ENCODE data around the gene SENP1.
"Not testable (repeated sequence)": the region's sequence is repeated elsewhere in the genome, so short reads cannot be mapped to it uniquely, and the experiment has no call there.

Gene SENP1

GRCh38 chr12:48118284-48118871 lies 12.5 kb upstream of the SENP1 start:
- H3K36me3 ChIP-seq (ENCODE audit: control insufficient read depth in 2 of 2, insufficient read depth in 2 of 2, low read length in 2 of 2) = peaks cover 0 to 7% of the 10 kb centered on the region in 2 donors
- H3K4me3 ChIP-seq (ENCODE audit: low read length in 2 of 2) = peak overlapping the region; percentile 72 to 89
- H3K27me3 ChIP-seq (ENCODE audit: control insufficient read depth in 2 of 2, insufficient read depth in 2 of 2, low read length in 2 of 2) = no peaks in the 10 kb centered on the region
- peak overlapping the region in 1 of 2 donors; percentile 3 for H3K9ac ChIP-seq (ENCODE audit: low read depth in 1 of 2, low read length in 2 of 2)
- no peak overlapping the region for H3K27ac ChIP-seq (ENCODE audit: low read depth in 2 of 2, low read length in 2 of 2)
- H3K9me3 ChIP-seq (ENCODE audit: control insufficient read depth in 2 of 2, low read length in 2 of 2) = no peaks in the 10 kb centered on the region
- peaks cover 2 to 8% of the 10 kb centered on the region in 2 donors for H3K4me1 ChIP-seq (ENCODE audit: control insufficient read depth in 2 of 2, insufficient read depth in 2 of 2, low read length in 2 of 2)

DNA sequence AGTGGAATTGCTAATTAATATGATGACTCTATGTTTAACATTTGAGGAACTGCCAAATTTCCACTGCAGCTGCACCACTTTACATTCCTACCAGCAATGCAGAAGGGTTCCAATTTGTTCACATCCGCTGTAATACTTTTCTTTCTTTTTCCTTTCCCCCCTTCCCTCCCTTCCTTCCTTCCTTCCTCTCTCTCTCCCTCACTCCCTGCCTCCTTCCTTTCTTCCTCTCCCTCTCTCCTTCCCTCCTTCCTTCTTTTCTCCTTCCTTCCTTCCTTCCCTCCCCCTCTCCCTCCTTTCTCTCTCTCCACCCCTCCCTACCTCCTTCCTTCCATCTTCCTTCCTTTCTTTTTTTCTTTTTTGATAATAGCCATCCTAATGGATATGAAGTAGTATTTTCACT lies 10.1 kb upstream of the SENP1 start:
- H3K4me1 ChIP-seq (ENCODE audit: control insufficient read depth in 2 of 2, insufficient read depth in 2 of 2, low read length in 2 of 2) = peaks cover 2 to 5% of the 10 kb centered on the region in 2 donors
- H3K36me3 ChIP-seq (ENCODE audit: control insufficient read depth in 2 of 2, insufficient read depth in 2 of 2, low read length in 2 of 2) = no peaks in the 10 kb centered on the region
- H3K9me3 ChIP-seq (ENCODE audit: control insufficient read depth in 2 of 2, low read length in 2 of 2) = no peaks in the 10 kb centered on the region
- H3K4me3 ChIP-seq (ENCODE audit: low read length in 2 of 2) = no peak overlapping the region
- H3K27me3 ChIP-seq (ENCODE audit: control insufficient read depth in 2 of 2, insufficient read depth in 2 of 2, low read length in 2 of 2) = no peaks in the 10 kb centered on the region
- H3K27ac ChIP-seq (ENCODE audit: low read depth in 2 of 2, low read length in 2 of 2) = no peak overlapping the region
- no peak overlapping the region for H3K9ac ChIP-seq (ENCODE audit: low read depth in 1 of 2, low read length in 2 of 2)

GRCh38 chr12:48111312-48111693 lies 5.4 kb upstream of the SENP1 start:
- H3K9me3 ChIP-seq (ENCODE audit: control insufficient read depth in 2 of 2, low read length in 2 of 2); H3K27me3 ChIP-seq (ENCODE audit: control insufficient read depth in 2 of 2, insufficient read depth in 2 of 2, low read length in 2 of 2); H3K9ac ChIP-seq (ENCODE audit: low read depth in 1 of 2, low read length in 2 of 2); H3K4me1 ChIP-seq (ENCODE audit: control insufficient read depth in 2 of 2, insufficient read depth in 2 of 2, low read length in 2 of 2); H3K27ac ChIP-seq (ENCODE audit: low read depth in 2 of 2, low read length in 2 of 2); H3K36me3 ChIP-seq (ENCODE audit: control insufficient read depth in 2 of 2, insufficient read depth in 2 of 2, low read length in 2 of 2); H3K4me3 ChIP-seq (ENCODE audit: low read length in 2 of 2): not testable (repeated sequence)

DNA sequence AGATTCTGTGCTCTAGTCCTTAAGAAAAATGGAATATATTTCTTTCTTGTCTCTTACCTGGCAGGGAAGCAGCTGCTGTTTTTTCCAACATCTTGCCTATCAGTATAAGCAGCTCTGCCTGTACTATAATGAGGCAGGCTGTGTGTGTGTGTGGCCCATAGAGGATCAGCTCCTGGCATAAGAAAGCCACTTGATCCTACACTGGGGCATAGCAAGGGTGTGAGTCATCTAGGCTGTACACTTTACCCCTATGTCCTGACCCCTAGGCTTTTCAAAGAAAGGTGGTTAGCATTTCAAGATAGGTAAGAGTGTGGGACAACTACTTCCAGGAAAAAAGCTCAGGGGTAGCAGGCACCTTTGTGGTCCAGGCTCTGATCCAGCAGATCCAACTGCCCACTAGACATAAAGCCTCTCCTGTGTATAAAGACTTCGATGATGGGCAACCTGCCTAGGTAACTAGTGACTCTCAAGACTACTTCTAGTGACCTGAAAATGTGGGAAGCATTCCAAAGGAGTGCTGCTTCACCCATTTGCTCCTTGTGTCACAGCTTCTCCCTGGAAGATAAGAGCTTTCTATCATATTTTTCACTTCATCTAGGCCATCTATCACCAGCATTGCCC lies 4.9 kb upstream of the SENP1 start:
- Histone ChIP-seq H3K36me3 (ENCODE audit: control insufficient read depth in 2 of 2, insufficient read depth in 2 of 2, low read length in 2 of 2) (no peaks in the 10 kb centered on the region), H3K27me3 (ENCODE audit: control insufficient read depth in 2 of 2, insufficient read depth in 2 of 2, low read length in 2 of 2) (no peaks in the 10 kb centered on the region), H3K9ac (ENCODE audit: low read depth in 1 of 2, low read length in 2 of 2) (no peak overlapping the region), H3K9me3 (ENCODE audit: control insufficient read depth in 2 of 2, low read length in 2 of 2) (no peaks in the 10 kb centered on the region), H3K27ac (ENCODE audit: low read depth in 2 of 2, low read length in 2 of 2) (no peak overlapping the region), H3K4me3 (ENCODE audit: low read length in 2 of 2) (no peak overlapping the region), H3K4me1 (ENCODE audit: control insufficient read depth in 2 of 2, insufficient read depth in 2 of 2, low read length in 2 of 2) (peaks cover 5 to 10% of the 10 kb centered on the region in 2 donors)

DNA sequence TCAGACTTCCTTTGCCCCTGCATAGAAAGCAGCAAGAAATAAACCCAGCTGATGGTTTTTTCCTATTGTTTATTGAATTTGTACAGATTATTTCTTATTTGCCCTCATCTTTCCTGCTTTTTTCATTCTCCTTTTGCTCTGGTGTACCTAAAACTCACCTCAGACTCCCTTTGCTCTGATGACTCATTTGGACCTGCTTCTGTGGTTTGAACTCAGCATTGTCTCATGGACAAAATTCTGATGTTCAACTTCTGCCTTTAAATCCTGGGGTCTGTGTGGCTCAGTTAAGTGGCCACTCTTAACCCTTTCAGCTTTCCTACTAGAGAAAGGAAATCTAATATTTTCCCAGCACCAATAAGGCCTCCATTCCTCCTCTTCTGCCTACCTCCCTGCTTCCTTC lies 3.5 kb upstream of the SENP1 start:
- no peak overlapping the region for H3K9ac ChIP-seq (ENCODE audit: low read depth in 1 of 2, low read length in 2 of 2)
- H3K27ac ChIP-seq (ENCODE audit: low read depth in 2 of 2, low read length in 2 of 2) = no peak overlapping the region
- H3K36me3 ChIP-seq (ENCODE audit: control insufficient read depth in 2 of 2, insufficient read depth in 2 of 2, low read length in 2 of 2) = no peaks in the 10 kb centered on the region
- peaks cover 9 to 14% of the 10 kb centered on the region in 2 donors for H3K4me1 ChIP-seq (ENCODE audit: control insufficient read depth in 2 of 2, insufficient read depth in 2 of 2, low read length in 2 of 2)
- H3K9me3 ChIP-seq (ENCODE audit: control insufficient read depth in 2 of 2, low read length in 2 of 2) = no peaks in the 10 kb centered on the region
- no peaks in the 10 kb centered on the region for H3K27me3 ChIP-seq (ENCODE audit: control insufficient read depth in 2 of 2, insufficient read depth in 2 of 2, low read length in 2 of 2)
- no peak overlapping the region for H3K4me3 ChIP-seq (ENCODE audit: low read length in 2 of 2)

DNA sequence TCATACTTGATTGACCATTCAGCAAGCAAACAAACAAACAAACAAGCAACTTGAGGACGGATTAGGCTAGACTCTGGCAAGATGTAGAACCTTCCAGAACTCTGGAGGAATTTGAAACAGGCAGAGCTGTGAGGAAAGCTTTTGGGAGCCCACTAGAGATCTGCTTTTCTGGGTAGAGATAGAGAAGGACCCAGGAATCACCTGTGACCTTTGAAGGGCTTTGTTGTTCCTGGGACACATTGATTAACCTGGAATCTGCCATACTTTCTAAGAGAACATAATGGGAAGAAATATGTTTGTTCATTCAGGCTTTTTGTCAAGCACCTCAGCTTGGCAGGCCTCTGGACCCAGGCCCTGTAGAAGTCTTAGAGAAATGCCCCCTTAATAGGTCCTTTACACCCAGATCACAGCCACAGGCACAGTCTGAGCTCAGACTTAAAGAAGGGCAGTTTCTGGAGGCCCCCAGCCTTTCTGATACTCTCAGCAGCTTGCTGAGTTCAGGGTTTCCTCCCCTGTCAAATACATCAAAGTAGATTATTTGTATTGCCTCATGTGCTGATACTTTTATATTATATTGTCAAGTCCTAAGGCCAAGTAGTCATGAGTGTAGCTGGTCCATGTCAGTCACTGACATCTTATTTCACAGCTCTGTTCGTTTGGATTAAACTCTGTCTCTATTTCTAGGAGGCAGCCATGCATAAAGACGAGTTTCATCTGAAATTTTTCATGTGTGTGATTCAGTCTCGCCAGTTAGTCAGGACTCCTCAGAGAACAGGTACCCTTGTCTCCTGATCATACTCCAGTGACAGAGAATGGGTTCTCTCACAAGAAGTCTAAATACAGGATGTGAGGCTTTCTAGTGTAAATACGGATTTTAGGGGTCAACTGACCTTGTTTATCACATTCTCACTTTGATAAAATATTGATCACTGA lies 1.1 kb upstream of the SENP1 start:
- Histone ChIP-seq H3K27ac (ENCODE audit: low read depth in 2 of 2, low read length in 2 of 2) (peak overlapping the region; percentile 90 to 93), H3K27me3 (ENCODE audit: control insufficient read depth in 2 of 2, insufficient read depth in 2 of 2, low read length in 2 of 2) (no peaks in the 10 kb centered on the region), H3K9me3 (ENCODE audit: control insufficient read depth in 2 of 2, low read length in 2 of 2) (no peaks in the 10 kb centered on the region), H3K4me3 (ENCODE audit: low read length in 2 of 2) (peak overlapping the region; percentile 96 to 97), H3K36me3 (ENCODE audit: control insufficient read depth in 2 of 2, insufficient read depth in 2 of 2, low read length in 2 of 2) (no peaks in the 10 kb centered on the region), H3K4me1 (ENCODE audit: control insufficient read depth in 2 of 2, insufficient read depth in 2 of 2, low read length in 2 of 2) (peaks cover 9 to 16% of the 10 kb centered on the region in 2 donors), H3K9ac (ENCODE audit: low read depth in 1 of 2, low read length in 2 of 2) (peak overlapping the region; percentile 80 to 93)

GRCh38 chr12:48105321-48105866 lies 485 bp downstream of the SENP1 start:
- peaks cover 9 to 16% of the 10 kb centered on the region in 2 donors for H3K4me1 ChIP-seq (ENCODE audit: control insufficient read depth in 2 of 2, insufficient read depth in 2 of 2, low read length in 2 of 2)
- no peaks in the 10 kb centered on the region for H3K27me3 ChIP-seq (ENCODE audit: control insufficient read depth in 2 of 2, insufficient read depth in 2 of 2, low read length in 2 of 2)
- peak overlapping the region; percentile 96 to 97 for H3K4me3 ChIP-seq (ENCODE audit: low read length in 2 of 2)
- H3K9me3 ChIP-seq (ENCODE audit: control insufficient read depth in 2 of 2, low read length in 2 of 2) = no peaks in the 10 kb centered on the region
- H3K27ac ChIP-seq (ENCODE audit: low read depth in 2 of 2, low read length in 2 of 2) = peak overlapping the region; percentile 90 to 93
- peak overlapping the region; percentile 54 to 80 for H3K9ac ChIP-seq (ENCODE audit: low read depth in 1 of 2, low read length in 2 of 2)
- no peaks in the 10 kb centered on the region for H3K36me3 ChIP-seq (ENCODE audit: control insufficient read depth in 2 of 2, insufficient read depth in 2 of 2, low read length in 2 of 2)

GRCh38 chr12:48104531-48104930 lies 1.3 kb downstream of the SENP1 start:
- Histone ChIP-seq H3K27ac (ENCODE audit: low read depth in 2 of 2, low read length in 2 of 2) (no peak overlapping the region), H3K4me1 (ENCODE audit: control insufficient read depth in 2 of 2, insufficient read depth in 2 of 2, low read length in 2 of 2) (peaks cover 9 to 16% of the 10 kb centered on the region in 2 donors), H3K9ac (ENCODE audit: low read depth in 1 of 2, low read length in 2 of 2) (no peak overlapping the region), H3K36me3 (ENCODE audit: control insufficient read depth in 2 of 2, insufficient read depth in 2 of 2, low read length in 2 of 2) (no peaks in the 10 kb centered on the region), H3K4me3 (ENCODE audit: low read length in 2 of 2) (peak overlapping the region in 1 of 2 donors; percentile 97), H3K27me3 (ENCODE audit: control insufficient read depth in 2 of 2, insufficient read depth in 2 of 2, low read length in 2 of 2) (no peaks in the 10 kb centered on the region), H3K9me3 (ENCODE audit: control insufficient read depth in 2 of 2, low read length in 2 of 2) (no peaks in the 10 kb centered on the region)

- no peak overlapping the region for H3K9ac ChIP-seq (ENCODE audit: low read depth in 1 of 2, low read length in 2 of 2)
- H3K9me3 ChIP-seq (ENCODE audit: control insufficient read depth in 2 of 2, low read length in 2 of 2) = no peaks in the 10 kb centered on the region
- H3K27me3 ChIP-seq (ENCODE audit: control insufficient read depth in 2 of 2, insufficient read depth in 2 of 2, low read length in 2 of 2) = no peaks in the 10 kb centered on the region
- H3K36me3 ChIP-seq (ENCODE audit: control insufficient read depth in 2 of 2, insufficient read depth in 2 of 2, low read length in 2 of 2) = peaks cover 28 to 54% of the 10 kb centered on the region in 2 donors
- no peaks in the 10 kb centered on the region for H3K4me1 ChIP-seq (ENCODE audit: control insufficient read depth in 2 of 2, insufficient read depth in 2 of 2, low read length in 2 of 2)
- H3K27ac ChIP-seq (ENCODE audit: low read depth in 2 of 2, low read length in 2 of 2) = no peak overlapping the region
- no peak overlapping the region for H3K4me3 ChIP-seq (ENCODE audit: low read length in 2 of 2)
Measured at GRCh38 chr12:48092611-48093010, 13.3 kb downstream of the SENP1 start.

GRCh38 chr12:48086327-48086726 lies 19.6 kb downstream of the SENP1 start:
- Histone ChIP-seq H3K36me3 (ENCODE audit: control insufficient read depth in 2 of 2, insufficient read depth in 2 of 2, low read length in 2 of 2) (peaks cover 21 to 45% of the 10 kb centered on the region in 2 donors), H3K27me3 (ENCODE audit: control insufficient read depth in 2 of 2, insufficient read depth in 2 of 2, low read length in 2 of 2) (no peaks in the 10 kb centered on the region), H3K27ac (ENCODE audit: low read depth in 2 of 2, low read length in 2 of 2) (no peak overlapping the region), H3K9me3 (ENCODE audit: control insufficient read depth in 2 of 2, low read length in 2 of 2) (no peaks in the 10 kb centered on the region), H3K4me3 (ENCODE audit: low read length in 2 of 2) (no peak overlapping the region), H3K4me1 (ENCODE audit: control insufficient read depth in 2 of 2, insufficient read depth in 2 of 2, low read length in 2 of 2) (no peaks in the 10 kb centered on the region), H3K9ac (ENCODE audit: low read depth in 1 of 2, low read length in 2 of 2) (no peak overlapping the region)

Measured in mucosa of rectum (tissue), 2 donors.